ENCODE results near the gene EMC10.
A peak's percentile ranks its signal among the peaks of the same experiment; 100 is the strongest.

The EMC10 gene

GRCh38 chr19:50510700-50511068 lies 34.4 kb downstream of the EMC10 start:
- H3K4me3 ChIP-seq = peak overlapping the region; percentile 85
- DNase-seq (ENCODE audit: low read depth, low spot score) = no peak
- TF ChIP-seq FOXP2 (optimal IDR thresholded peaks at IDR 0.05; ENCODE audit: control extremely low read depth, extremely low read length, insufficient read depth) (no peak), POLR2AphosphoS5 (IDR thresholded peaks at IDR 0.05; ENCODE audit: borderline replicate concordance, low read depth, low read length) (no peak), EZH2 (IDR thresholded peaks at IDR 0.05) (no peak)
- no peak overlapping the region; the same call in 1 of the 2 replicates for H3K27ac ChIP-seq
- no peaks in the 10 kb centered on the region for H3K9me3 ChIP-seq (ENCODE audit: low read depth, low read length)
- no peaks in the 10 kb centered on the region for H3K36me3 ChIP-seq (ENCODE audit: insufficient read depth, low read length)
- H3K9ac ChIP-seq (ENCODE audit: insufficient read length) = peak overlapping the region; percentile 51

GRCh38 chr19:50511069-50511822 lies 34.9 kb downstream of the EMC10 start, which contains the start of gene JOSD2:
TSS of gene JOSD2 (minus strand) at chr19:50511191. CDS start at chr19:50510431, 760 bp downstream.
- Histone ChIP-seq H3K27ac (peak within 1 kb of the TSS; percentile 71), H3K4me3 (peak within 1 kb of the TSS; percentile 85), H3K9ac (ENCODE audit: insufficient read length) (peak within 1 kb of the TSS; percentile 76), H3K36me3 (ENCODE audit: insufficient read depth, low read length) (no peaks in the 10 kb centered on the region), H3K9me3 (ENCODE audit: low read depth, low read length) (no peaks in the 10 kb centered on the region)
- TF ChIP-seq FOXP2 (optimal IDR thresholded peaks at IDR 0.05; ENCODE audit: control extremely low read depth, extremely low read length, insufficient read depth) = peak; percentile 12
- peak; percentile 61; the same call in 1 of the 2 replicates for TF ChIP-seq POLR2AphosphoS5 (IDR thresholded peaks at IDR 0.05; ENCODE audit: borderline replicate concordance, low read depth, low read length)
- no peak for TF ChIP-seq EZH2 (IDR thresholded peaks at IDR 0.05)
- peak; percentile 95 for DNase-seq (ENCODE audit: low read depth, low spot score)

- H3K27ac ChIP-seq = peak overlapping the region; percentile 71
- no peaks in the 10 kb centered on the region for H3K36me3 ChIP-seq (ENCODE audit: insufficient read depth, low read length)
- H3K4me3 ChIP-seq = peak overlapping the region; percentile 85; the same call in 1 of the 2 replicates
- no peak for TF ChIP-seq FOXP2 (optimal IDR thresholded peaks at IDR 0.05; ENCODE audit: control extremely low read depth, extremely low read length, insufficient read depth)
- no peak for TF ChIP-seq EZH2 (IDR thresholded peaks at IDR 0.05)
- TF ChIP-seq POLR2AphosphoS5 (IDR thresholded peaks at IDR 0.05; ENCODE audit: borderline replicate concordance, low read depth, low read length) = no peak
- no peaks in the 10 kb centered on the region for H3K9me3 ChIP-seq (ENCODE audit: low read depth, low read length)
- no peak for DNase-seq (ENCODE audit: low read depth, low spot score)
- H3K9ac ChIP-seq (ENCODE audit: insufficient read length) = peak overlapping the region; percentile 76
Observed at GRCh38 chr19:50512112-50512998, 36.0 kb downstream of the EMC10 start.

GRCh38 chr19:50512999-50513745 lies 36.9 kb downstream of the EMC10 start:
- H3K27ac ChIP-seq = no peak overlapping the region
- no peak overlapping the region for H3K9ac ChIP-seq (ENCODE audit: insufficient read length)
- H3K36me3 ChIP-seq (ENCODE audit: insufficient read depth, low read length) = peaks cover 6% of the 10 kb centered on the region; the same call in 1 of the 2 replicates
- no peak overlapping the region for H3K4me3 ChIP-seq
- DNase-seq (ENCODE audit: low read depth, low spot score) = no peak
- no peaks in the 10 kb centered on the region for H3K9me3 ChIP-seq (ENCODE audit: low read depth, low read length)
- no peak for TF ChIP-seq POLR2AphosphoS5 (IDR thresholded peaks at IDR 0.05; ENCODE audit: borderline replicate concordance, low read depth, low read length)
- no peak for TF ChIP-seq FOXP2 (optimal IDR thresholded peaks at IDR 0.05; ENCODE audit: control extremely low read depth, extremely low read length, insufficient read depth)
- no peak for TF ChIP-seq EZH2 (IDR thresholded peaks at IDR 0.05)

- Histone ChIP-seq H3K4me3 (no peak within 1 kb of the TSS), H3K36me3 (ENCODE audit: insufficient read depth, low read length) (peaks cover 13% of the 10 kb centered on the region; the same call in 1 of the 2 replicates), H3K9me3 (ENCODE audit: low read depth, low read length) (no peaks in the 10 kb centered on the region), H3K9ac (ENCODE audit: insufficient read length) (no peak within 1 kb of the TSS), H3K27ac (no peak within 1 kb of the TSS)
- TF ChIP-seq EZH2 (IDR thresholded peaks at IDR 0.05) = no peak
- no peak for TF ChIP-seq FOXP2 (optimal IDR thresholded peaks at IDR 0.05; ENCODE audit: control extremely low read depth, extremely low read length, insufficient read depth)
- no peak for TF ChIP-seq POLR2AphosphoS5 (IDR thresholded peaks at IDR 0.05; ENCODE audit: borderline replicate concordance, low read depth, low read length)
- DNase-seq (ENCODE audit: low read depth, low spot score) = no peak
Observed at GRCh38 chr19:50513746-50514345, 37.5 kb downstream of the EMC10 start, which contains the start of gene ASPDH. TSS of gene ASPDH (minus strand) at chr19:50513913. CDS start at chr19:50513823, 90 bp downstream.

- no peak for DNase-seq (ENCODE audit: low read depth, low spot score)
Observed at GRCh38 chr19:50514346-50515167, 38.2 kb downstream of the EMC10 start.

GRCh38 chr19:50515168-50515561 lies 38.9 kb downstream of the EMC10 start:
- H3K27ac ChIP-seq = no peak overlapping the region

More at GRCh38 chr19:50514346-50515167, 38.2 kb downstream of the EMC10 start:
- H3K4me3 ChIP-seq = no peak overlapping the region
- no peak overlapping the region for H3K27ac ChIP-seq
- H3K36me3 ChIP-seq (ENCODE audit: insufficient read depth, low read length) = peaks cover 16% of the 10 kb centered on the region; the same call in 1 of the 2 replicates
- TF ChIP-seq FOXP2 (optimal IDR thresholded peaks at IDR 0.05; ENCODE audit: control extremely low read depth, extremely low read length, insufficient read depth) (no peak), POLR2AphosphoS5 (IDR thresholded peaks at IDR 0.05; ENCODE audit: borderline replicate concordance, low read depth, low read length) (no peak), EZH2 (IDR thresholded peaks at IDR 0.05) (no peak)
- H3K9me3 ChIP-seq (ENCODE audit: low read depth, low read length) = no peaks in the 10 kb centered on the region
- no peak overlapping the region for H3K9ac ChIP-seq (ENCODE audit: insufficient read length)

More at GRCh38 chr19:50515168-50515561, 38.9 kb downstream of the EMC10 start:
- Histone ChIP-seq H3K9ac (ENCODE audit: insufficient read length) (no peak overlapping the region), H3K4me3 (no peak overlapping the region), H3K9me3 (ENCODE audit: low read depth, low read length) (no peaks in the 10 kb centered on the region), H3K36me3 (ENCODE audit: insufficient read depth, low read length) (peaks cover 16% of the 10 kb centered on the region; the same call in 1 of the 2 replicates)
- TF ChIP-seq POLR2AphosphoS5 (IDR thresholded peaks at IDR 0.05; ENCODE audit: borderline replicate concordance, low read depth, low read length) = no peak
- TF ChIP-seq EZH2 (IDR thresholded peaks at IDR 0.05) = no peak
- TF ChIP-seq FOXP2 (optimal IDR thresholded peaks at IDR 0.05; ENCODE audit: control extremely low read depth, extremely low read length, insufficient read depth) = no peak
- no peak for DNase-seq (ENCODE audit: low read depth, low spot score)
